Central memory CD4-positive, alpha-beta T cell (primary cell): Measurements from ENCODE around the gene MCAM.

ENCODE experiments used
- DNase-seq: peaks from one replicate; pipeline ENCODE4 v3.0.0; 2022

Gene MCAM

DNA sequence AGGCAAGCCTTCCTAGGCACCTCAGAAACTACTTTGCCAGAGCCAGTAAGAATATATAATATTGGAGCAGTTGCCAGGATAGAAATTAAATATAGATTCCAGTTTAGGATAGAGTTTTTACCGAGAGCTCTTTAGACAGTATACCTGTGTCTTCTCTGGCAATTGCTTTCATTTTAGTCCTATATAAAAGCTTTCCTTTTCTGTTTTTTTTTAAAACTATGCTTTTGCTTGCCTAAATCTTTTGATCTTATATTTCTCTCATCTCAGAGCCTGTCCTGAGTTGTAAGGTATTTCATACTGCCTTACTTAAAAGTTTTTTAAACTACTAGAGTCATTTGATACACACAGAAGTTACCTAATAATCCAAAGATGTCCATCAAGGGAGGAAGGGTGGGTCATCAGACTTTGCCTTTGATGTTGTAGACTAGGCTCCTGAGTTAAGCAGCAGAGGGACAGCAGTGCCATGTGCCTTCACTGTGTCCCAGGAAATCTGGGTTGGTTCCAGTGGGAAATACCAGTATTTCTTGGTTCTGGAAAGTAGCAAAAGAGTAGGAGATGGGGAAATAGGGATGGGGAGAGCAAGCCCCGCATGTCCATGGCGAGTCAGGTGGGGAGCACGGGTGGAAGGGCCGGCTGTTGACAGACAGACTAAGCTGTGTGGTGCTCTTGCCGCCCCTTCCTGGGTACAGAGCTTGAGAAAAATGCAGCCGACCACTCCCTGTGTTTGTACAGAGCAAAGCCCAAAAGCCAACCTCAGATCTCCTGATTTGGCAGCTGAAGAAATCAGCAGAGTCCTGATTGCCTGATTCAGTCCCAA is 11.2 kb downstream of the MCAM start:
- DNase-seq = no peak

DNA sequence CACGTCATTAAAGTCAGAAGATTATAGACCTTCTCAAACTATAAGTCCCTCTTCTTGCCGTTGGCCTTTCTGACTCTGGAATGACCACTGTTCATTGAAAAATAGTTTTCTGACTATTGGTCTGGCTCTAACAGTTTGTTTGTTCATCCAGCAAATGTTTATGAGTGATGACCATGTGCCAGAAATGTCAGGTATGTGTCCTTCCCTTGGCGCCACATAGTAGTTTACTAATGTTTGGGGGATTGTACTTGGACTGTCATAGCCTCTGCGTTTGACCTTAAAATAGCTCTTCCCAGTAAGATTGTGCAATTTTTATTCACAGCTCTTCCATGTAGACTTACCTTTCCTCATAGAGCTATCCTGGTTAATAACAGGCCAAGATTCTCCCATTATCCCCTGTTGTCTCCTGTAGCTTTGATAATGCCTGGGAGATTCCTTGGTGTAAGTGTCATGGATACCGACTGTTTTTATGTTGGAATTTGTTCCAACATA is 13.7 kb downstream of the MCAM start:
- no peak for DNase-seq

- no peak for DNase-seq
Observed at GRCh38 chr11:119300198-119300964, 16.5 kb downstream of the MCAM start.

- no peak for DNase-seq
Observed at GRCh38 chr11:119299416-119299815, 17.5 kb downstream of the MCAM start.

DNA sequence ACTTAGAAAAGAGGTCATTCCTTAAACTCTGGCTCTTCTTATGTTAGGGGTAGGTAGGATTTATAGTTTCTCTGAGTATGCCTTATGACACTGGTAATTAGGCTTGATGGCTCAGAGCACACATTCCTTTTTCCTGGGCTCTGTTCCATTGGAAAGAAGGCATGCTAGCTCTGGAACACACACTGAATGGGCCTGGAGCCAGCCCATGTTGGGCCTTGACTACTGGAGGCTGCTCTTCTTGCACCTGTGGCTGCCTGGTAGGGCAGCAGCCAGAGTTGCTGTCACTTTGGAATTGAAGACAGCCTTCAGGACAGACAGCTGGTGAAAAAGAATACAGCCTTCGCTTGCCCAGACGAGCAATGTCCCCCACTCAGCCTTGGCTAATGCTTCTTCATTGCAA is 18.2 kb downstream of the MCAM start:
- no peak for DNase-seq

DNA sequence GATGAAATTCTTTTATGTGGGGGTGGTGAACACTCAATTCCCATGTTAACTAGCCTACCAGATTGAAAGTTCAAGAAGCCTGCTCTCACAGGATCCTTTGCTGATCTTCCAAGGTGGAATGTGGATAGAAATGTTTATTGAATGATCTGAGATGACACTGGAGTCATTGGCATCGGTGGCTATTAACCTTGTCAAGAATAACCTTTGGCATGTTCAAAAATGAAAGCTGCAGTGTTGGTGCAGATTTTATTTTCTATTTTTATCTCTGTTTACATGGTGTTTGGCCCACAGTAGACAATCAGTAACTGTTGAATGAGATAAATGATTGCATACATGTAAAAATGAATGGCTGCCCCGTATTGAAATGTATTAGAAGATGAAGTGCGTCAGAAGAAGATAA is 19.0 kb downstream of the MCAM start:
- no peak for DNase-seq

GRCh38 chr11:119295178-119295577 is 21.8 kb downstream of the MCAM start:
- no peak for DNase-seq

GRCh38 chr11:119293461-119293860 is 23.5 kb downstream of the MCAM start:
- no peak for DNase-seq

- DNase-seq = no peak
Observed at GRCh38 chr11:119290894-119291497, 25.9 kb downstream of the MCAM start.

DNA sequence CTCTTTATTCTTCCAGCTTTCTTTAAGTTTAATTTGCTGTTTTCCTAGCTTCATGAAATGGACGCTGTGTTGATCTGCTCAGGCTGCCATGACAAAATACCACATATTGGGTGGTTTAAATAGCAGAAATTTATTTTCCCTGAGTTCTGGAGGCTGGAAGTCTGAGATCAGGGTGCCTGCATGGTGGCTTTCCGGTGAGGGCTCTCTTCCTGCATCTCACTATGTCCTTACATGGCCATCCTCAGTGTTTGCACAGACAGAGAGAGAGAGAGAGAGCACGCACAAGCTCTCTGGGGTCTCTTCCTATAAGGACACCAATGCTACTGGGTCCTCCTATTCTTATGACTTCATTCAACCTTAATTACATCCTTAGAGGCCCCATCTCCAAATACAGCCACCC is 28.7 kb downstream of the MCAM start:
- no peak for DNase-seq

DNA sequence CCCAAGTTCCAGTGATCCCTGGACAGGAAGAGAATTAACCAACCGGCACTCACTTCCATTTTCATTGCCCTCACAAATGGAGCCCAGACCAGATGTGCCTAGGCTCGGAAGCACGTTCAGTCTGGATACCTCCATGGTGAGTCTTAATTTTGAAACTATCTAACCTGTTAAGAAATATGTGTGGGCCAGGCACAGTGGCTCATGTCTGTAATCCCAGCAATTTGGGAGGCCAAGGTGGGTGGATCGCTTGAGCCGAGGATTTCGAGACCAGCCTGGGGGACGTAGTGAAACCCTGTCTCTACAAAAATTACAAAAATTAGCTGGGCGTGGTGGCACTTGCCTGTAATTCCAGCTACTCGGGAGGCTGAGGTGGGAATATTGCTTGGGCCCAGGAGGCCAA is 31.5 kb downstream of the MCAM start:
- no peak for DNase-seq

DNA sequence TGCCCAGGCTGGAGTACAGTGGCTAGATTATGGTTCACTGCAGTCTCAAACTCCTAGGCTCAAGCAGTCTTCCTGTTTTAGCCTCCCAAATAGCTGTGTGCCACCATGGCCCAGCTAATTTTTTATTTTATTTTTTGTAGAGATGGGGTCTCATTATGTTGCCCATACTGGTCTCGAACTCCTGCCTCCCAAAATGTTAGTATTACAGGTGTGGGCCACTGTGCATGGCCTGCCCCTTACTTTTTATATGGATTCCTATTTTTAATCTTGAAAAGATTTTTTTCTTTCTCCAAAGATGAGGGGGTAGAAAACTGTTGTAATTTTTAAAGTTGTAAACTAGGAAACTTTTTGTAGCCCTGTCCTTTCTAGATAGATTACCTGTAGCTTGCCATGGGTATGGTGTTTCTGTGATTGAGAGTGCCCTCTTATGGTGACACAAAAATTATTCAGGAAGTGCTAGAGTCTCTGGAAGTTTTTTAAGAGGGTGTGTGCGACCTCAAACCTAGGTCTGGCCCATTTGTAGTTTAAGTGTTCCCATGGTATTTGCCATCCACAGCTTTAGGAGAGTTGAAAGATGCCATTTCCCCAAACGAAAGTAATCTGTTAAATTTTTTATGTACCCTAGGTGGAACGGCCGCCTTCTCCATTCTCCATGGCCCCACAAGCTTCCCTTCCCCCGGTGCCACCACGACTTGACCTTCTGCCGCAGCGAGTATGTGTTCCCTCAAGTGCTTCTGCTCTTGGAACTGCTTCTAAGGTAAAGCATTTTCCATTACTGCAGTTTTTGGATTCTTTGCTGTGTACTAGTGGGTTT is 32.4 kb downstream of the MCAM start:
- peak; percentile 56 for DNase-seq

DNA sequence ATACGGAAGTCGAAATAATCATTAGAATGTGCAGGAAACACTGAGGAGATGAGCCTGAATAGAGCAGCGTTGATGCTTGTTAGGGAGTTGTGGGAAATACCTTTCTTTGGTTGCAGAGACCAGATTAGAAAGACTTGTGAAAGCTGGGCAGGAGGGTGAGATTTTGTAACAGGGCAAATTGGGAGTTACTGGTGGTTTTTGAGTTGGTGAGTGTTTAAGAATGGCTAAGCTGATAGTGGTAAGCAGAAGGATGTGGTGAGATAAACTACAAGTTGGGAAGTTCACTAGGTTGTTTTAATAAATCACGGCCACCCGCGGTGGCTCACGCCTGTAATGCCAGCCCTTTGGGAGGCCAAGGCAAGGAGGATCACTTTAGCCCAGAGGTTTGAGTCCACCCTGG is 34.4 kb downstream of the MCAM start:
- no peak for DNase-seq

- DNase-seq = no peak
Observed at GRCh38 chr11:119277660-119278059, 39.3 kb downstream of the MCAM start.

DNA sequence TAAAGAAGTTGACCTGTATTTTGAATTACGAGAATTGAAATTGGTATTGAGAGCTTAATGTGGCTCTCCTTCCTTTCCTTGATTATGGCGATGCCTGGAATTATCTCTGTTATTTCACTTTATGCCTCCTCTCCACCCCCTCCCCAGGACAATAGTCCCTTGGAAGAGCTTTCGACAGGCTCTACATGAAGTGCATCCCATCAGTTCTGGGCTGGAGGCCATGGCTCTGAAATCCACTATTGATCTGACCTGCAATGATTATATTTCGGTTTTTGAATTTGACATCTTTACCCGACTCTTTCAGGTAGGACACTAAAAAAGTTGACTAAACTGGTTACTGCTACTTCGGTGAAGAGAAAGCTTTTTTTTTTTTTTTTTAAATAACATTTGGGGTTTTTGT is 43.2 kb downstream of the MCAM start:
- DNase-seq = no peak

DNA sequence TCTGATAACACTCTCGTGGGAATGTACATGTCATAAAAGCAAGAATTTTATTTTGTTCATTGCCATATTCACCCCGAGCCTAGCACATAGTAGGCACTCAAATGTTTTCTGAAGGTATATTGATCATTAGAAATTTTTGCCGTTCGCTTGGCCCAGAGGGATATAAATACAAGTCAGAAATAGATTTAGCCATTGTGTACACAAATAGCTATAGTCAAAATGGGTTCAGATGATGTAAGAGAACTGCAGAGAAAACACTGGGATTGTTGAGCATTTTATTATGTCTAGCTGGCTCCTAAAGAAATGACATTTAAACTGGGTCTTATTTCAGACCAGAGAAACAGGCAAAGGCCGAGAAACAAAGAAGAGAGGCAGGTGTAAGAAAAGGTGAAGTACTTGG is 49.3 kb downstream of the MCAM start:
- DNase-seq = no peak

DNA sequence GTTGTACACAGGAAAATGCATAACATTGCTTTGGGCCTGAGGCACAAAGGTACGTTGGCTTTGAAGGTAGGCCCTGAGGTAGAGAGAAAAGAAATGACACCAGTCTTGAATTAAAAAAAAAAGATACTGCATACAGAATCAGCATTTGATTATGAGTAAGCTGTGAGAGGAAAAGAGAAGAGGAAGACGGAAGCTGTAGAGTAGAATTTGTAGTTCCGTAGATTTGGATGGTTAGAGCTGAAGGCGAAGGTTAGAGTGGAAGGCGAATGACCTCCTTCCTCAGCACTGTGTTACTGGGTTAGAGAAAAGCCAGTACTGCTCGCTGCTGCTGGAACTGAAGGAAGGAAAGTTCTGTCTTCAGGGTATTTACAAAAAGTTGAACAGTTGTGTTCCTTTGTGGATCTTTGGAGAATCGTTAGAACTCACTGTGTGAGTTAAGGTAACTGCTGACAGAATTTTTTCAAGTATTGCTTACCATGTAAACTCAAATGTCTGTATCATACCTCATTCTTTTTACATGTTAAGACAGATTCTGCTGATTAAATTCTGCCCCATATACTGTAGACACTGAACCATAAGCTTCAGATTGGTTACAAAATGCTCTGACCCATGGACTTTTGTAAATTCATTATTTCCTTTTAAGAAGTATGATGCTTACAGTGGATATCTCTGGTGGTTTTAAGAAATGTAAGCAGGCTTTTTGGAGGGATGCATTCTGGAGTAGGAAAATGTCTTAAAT is 50.2 kb downstream of the MCAM start:
- DNase-seq = no peak

DNA sequence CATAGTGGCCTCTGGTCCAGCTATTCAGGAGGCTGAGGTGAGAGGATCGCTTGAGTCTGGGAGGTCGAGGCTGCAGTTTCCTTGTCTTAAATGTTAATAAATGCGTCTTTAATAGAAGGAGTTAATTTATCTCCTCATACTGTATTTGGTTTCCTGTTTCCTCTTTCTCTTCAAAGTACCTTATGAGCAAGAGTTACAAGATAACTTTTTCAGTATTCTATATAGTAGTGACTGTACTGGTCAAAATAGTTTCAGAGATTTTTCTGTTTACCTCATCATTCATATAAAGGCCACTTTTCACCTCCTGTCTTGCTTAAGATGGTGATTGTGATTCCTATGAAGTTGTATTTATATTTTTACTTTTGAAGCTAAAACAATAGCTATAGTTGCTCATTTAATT is 50.9 kb downstream of the MCAM start:
- no peak for DNase-seq

- DNase-seq = peak; percentile 39
Observed at GRCh38 chr11:119263352-119263940, 53.5 kb downstream of the MCAM start.

DNA sequence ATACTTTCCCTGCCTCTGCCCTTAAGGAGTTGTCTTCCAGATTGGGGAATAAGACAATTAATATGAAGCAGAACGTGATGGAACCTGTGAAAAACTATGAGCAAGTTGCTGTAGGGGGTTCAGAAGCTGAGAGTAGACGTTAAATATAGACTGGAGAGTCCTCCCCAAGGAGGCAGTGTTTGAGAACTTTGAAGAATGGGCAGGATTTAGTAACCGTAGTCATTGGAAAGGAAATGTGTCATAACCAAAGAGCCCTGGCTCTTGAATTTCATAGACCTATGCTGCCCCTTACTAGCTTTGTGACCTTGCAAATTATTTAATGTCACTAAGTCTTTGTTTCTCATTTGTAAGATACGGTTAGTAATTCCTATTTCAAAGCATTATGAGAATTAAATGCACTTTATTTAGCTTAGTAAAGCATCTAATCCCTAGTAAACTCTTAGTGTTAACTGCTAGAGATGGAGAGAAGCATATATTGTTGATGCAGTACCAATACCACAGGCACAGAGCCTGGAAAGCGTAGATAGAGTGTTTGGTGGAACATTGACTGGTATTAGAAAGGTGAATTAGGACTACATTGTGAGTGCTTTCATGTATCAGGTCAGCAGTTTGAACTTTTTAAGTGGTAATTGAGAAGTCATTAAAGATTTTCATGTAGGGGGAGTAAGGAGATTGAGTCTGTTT is 54.1 kb downstream of the MCAM start:
- DNase-seq = no peak

GRCh38 chr11:119258983-119259382 is 57.9 kb downstream of the MCAM start:
- no peak for DNase-seq
